SHP77 treated with DMSO at 0.1 percent for 48 hours (cell line): ENCODE measurements around the gene PHLDB3.

ENCODE experiments used
- DNase-seq: peaks from one replicate; lab custom pipeline; 2025; lab: John Stamatoyannopoulos, UW

Gene PHLDB3

DNA sequence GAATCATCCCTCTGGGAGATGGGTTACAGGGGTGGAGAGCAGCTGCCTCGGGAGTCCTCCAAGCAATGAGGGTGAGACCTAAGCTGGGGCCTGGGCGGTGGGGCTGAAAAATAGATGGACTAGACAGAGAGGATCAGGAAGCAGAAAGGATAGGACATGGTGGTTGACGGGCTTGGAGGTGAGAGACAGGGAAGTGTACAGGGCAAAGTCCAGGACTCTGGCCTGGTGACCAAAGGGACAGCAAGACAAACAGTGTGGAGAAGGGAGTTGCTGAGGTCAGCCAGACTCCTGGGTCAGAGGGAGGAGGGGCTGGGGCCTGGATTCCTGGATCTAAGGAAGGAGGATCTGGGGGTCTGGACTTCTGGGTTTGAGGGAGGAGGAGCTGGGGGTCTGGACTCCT is 5.5 kb downstream of the PHLDB3 start:
- DNase-seq, result no peak

DNA sequence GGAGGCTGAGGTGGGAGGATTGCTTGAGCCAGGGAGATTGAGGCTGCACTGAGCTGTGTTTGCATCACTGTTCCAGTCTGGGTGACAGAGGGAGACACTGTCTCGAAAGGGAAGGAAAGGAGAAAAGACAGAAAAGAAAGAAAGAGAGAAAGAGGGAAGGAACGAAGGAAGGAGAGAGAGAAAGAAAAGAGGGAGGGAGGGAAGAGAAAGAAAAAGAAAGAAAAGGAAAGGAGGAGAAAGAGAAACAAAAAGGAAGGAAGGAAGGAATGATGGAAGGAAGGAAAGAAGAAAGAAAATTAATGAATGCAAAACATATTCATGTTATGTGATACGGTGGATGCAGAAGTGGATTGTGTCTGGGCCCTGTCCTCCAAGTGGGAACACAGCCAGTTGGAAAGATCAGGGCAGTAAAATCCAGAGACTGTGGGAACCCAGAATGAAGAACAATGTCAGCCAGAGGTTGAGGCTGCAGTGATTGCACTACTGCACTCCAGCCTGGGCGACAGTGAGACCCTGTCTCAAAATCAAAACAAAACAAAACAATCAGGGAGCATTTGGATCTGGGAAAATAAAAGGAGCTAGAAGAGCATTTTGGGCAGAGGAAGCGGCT is 6.2 kb downstream of the PHLDB3 start:
- DNase-seq, result no peak

DNA sequence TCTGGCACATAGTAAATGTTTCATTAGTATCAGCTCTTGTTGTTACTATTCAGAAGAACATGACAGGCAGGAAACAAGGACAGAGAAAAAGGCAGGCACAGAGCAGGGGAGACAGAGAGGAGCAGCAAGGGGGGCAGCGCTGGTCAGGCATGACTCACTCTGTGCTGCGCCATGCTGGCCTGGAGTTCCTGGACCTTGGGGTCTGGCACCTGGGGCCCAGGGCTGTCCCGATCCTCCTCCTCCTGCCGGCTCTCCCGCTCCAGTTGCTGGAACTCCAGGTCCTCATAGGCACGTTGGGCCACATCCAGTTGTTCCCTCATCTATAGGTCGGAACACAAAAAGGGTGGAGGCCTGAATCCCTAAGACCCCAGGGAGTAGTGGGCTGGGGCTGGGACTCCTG is 7.6 kb downstream of the PHLDB3 start:
- no peak for DNase-seq

DNA sequence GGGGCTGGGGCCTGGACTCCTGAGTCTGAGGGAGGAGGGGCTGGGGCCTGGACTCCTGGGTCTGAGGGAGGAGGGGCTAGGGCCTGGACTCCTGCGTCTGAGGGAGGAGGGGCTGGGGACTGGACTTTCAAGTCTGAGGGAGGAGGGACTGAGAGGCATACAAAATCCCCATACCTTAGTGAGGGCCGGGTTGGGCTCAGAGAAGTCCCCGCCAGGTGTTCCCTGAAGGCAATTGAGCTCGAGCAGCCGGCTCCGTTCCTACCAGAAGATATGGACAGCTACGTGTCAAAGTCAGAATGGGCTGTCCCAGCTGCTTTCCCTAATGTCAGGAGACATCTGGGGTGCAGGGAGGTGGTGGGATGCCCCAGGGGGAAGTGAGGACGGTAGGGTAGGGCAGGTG is 9.5 kb downstream of the PHLDB3 start:
- DNase-seq, result no peak

DNA sequence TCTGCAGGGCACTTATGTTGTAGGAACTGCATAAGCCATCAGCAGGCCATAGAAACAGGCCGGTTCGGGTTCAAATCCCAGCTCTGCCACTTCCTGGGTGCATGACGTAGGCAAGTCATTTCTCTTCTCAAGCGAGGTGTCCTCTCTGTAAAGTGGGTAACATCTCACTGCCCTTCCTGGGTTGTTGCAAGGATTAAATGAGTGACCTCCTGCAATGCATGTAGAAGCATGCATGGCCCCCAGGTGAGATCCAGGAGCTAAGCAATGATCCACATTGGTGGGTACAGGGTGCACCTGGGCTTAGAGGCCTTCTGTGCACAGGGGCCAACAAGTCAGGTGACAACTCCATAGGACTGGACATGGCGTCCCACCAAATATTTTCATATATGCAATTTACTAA is 13.8 kb downstream of the PHLDB3 start:
- no peak for DNase-seq

DNA sequence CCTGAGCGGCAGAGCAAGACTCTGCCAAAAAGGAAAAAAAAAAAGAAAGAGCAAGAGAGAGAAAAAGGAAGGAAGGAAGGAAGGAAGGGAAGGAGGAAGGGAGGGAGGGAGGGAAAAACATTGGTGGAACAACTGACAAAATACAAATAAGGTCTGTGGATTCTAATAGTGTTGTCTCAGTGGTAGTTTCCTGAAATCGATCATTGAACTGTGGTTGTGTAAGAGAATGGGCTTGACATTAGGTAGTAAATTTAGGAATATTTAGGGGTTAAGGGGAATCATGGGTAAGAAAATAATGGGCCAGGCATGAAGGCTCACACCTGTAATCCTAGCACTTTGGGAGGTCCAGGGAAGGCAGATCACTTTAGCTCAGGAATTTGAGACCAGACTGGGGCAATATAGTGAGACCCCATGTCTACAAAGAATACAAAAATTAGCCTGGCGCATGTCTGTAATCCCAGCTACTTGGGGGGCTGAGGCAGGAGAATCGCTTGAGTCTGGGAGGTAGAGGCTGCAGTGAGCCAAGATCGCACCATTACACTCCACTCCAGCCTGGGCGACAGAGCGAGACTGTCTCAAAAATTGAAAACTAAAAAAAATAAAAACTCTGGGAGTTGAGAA is 14.5 kb downstream of the PHLDB3 start:
- no peak for DNase-seq

DNA sequence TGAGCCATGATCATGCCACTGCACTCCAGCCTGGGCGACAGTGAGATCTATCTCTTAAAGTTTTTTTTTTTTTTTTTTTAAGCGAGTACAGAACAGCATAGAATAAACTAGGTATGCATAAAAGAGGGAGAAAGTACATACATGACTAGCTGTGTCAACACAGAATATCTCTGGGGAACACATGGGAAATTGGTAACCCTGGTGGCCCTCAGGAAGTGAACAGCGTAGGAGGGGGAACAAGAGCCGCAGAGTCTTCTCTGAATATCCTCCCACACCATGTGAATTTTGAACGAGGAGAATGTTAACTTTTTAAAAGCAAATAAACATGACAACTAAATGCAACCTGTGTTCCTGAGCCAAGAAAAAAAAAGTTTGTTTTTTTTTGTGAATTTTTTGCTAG is 15.2 kb downstream of the PHLDB3 start:
- no peak for DNase-seq

DNA sequence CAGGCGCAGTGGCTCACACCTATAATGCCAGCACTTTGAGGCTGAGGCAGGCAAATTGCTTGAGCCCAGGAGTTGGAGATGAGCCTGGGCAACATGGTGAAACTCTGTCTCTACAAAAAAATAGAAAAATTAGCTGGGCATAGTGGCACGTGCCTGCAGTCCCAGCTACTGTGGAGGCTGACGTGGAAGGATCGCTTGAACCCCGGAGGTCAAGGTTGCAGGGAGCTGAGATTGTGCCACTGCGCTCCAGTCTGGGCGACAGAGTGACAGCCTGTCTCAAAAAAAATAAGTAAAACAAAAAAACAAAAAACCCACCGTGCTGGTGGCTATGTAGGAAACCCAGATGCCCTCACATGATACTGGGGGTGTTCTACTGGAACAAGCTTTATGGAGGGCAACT is 16.4 kb downstream of the PHLDB3 start:
- no peak for DNase-seq

DNA sequence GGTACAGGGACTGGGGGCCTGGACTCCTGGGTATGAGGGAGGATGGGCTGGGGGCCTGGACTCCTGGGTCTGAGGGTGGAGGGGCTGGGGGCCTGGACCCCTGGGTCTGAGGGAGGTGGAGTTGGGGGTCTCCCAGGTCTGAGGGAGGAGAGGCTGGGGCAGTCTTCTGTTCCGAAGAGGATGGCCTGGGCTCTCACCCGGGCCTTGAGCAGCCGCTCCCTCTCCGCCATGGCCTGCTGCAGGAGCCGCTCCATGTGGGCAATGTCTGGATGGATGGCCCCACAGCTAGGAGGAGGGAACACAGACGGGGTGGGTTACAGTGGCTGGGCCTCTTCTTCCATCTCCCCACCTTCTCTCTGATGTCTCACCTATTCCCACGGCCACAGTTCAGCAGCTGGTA is 18.1 kb downstream of the PHLDB3 start:
- no peak for DNase-seq

DNA sequence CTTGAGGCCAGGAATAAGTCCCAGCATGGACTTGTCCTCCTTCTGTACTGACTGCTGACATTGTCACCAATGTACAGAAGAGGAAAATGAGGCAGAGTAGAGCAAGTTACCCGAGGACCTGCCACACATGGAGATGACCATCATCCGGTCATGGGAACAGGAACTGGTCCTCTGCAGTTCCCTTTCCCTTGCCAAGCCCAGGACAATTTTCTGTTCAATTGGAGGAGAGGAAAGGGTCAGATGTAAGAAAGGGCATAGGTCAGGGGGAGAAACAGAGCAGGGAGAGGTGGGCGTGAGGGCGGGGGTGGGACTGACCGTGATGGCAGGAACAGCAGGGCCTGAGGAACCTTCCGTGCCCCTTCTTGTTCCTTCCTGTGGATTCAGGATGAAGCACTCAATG is 18.6 kb downstream of the PHLDB3 start:
- DNase-seq, result no peak

DNA sequence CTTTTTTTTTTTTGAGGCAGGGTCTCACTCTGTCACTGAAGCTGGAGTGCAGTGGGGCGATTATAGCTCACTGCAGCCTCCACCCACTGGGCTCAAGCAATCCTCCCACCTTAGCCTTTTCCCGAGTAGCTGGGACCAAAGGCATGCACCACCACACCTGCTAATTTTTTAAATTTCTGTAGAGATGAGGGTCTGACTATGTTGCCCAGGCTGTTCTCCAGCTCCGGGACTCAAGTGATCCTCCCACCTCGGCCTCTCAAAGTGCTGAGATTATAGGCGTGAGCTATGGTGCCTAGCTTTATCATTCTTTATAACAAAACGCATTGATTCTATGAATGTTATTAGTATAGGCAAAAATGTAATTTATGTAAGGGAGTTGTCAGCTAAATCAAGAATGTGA is 21.3 kb downstream of the PHLDB3 start:
- no peak for DNase-seq

DNA sequence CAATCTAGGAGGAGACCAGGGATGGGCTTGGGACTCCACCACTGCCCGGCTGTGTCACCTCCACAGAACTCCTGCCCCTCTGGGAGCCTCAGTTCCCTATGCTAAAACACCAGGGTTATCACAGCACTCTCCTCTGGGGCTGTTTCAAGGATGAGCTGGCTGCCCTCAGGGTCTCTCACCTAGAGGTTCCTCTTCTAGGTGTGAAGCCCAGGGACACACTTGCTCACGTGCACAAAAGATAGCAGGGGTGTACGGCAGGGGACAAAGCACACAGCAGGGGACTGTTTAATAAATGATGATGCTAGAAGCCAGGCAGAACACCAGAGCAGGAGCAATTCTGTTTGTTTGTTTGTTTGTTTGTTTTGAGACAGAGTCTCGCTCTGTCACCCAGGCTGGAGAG is 22.4 kb downstream of the PHLDB3 start:
- DNase-seq, result no peak

DNA sequence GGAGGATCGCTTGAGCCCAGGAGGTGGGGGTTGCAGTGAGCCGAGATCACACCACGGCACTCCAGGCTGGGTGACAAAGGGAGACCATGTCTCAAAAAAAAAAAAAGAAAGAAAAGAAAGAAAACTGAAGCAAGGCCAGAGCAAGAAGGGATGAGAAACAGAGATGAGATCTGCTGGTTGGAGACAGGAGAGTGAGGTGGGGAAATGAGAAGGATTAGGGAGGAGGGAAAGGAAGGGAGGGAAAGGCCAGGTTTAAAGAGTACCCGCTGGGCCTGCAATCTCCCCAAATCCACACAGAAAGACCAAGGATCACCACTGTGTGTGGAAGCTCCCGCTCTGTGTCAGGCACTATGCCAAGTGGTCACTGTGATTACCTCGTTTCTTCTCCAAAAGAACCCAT is 22.8 kb downstream of the PHLDB3 start:
- no peak for DNase-seq

DNA sequence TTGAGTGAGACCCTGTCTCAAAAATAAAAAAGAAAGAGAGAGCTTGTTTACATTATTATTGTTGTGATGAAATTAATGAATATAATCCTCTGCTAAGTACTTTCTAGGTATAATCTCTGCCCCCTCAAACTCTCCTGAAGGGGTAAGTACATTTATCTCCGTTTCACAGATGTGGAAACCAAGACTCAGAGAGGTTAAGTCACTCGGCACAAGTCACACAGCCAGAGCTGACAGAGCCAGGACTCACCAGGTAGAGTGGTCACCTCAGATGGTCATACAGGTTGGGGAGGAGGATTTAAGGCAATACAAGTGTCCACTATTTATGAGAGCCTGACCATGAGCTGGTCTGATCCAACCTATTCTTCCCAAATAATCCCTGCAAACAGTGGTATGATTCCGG is 24.0 kb downstream of the PHLDB3 start:
- no peak for DNase-seq

DNA sequence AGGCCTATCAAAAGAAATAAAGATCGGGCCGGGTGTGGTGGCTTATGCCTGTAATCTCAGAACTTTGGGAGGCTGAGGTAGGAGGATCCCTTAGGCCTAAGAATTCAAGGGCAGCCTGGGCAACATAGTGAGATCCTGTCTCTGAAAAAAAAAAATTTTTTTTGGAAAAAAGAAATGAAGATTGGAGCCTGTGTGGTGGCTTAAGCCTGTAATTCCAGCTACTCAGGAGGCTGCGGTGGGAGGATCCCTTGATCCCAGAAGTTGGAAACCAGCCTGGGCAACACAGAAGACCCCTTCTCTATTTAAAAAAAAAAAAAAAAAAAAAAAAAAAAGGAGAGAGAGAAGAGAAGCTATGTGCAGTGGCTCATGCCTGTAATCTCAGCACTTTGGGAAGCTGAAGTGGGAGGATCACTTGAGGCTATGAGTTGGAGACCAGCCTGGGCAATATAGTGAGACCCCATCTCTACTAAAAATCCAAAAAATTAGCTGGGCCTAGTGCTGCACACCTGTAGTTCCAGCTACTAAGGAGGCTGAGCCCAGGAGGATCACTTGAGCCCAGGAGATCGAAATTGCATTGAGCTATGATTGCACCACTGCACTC is 24.5 kb downstream of the PHLDB3 start:
- no peak for DNase-seq

DNA sequence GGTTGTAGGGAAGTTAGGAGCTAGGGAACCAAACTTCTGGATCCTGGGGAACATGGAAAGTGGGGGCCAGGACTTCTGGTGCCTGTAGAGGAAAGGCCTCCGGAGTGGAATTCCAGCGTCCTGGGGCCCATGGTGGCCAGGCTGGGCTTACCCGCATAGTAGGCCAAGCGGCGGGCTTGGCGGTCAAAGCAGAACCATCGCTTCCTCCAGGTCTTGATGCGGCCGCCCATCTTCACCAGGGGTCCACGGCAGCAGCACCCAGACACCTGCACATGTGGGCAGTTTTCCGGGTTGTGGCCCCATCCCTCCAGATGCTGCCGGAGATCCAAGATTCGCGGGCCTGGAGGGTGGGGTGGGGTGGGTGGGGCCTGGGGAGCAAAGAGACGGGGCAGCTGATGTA is 25.3 kb downstream of the PHLDB3 start:
- DNase-seq, result no peak

DNA sequence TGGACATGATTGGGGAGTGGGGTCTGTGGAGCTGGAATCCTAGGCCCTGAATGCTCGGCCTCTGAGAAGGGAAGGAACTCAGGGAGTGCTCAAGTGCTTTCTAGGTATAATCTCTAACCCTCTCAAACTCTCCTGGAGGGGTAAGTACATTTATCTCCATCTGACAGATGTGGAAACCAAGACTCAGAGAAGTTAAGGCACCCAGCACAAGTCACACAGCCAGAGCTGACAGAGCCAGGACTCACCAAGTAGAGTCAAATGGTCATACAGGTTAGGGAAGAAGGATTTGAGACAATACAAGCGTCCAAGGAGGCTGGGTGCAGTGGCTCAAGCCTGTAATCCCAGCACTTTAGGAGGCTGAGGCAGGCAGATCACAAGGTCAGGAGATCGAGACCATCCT is 26.2 kb downstream of the PHLDB3 start:
- no peak for DNase-seq

DNA sequence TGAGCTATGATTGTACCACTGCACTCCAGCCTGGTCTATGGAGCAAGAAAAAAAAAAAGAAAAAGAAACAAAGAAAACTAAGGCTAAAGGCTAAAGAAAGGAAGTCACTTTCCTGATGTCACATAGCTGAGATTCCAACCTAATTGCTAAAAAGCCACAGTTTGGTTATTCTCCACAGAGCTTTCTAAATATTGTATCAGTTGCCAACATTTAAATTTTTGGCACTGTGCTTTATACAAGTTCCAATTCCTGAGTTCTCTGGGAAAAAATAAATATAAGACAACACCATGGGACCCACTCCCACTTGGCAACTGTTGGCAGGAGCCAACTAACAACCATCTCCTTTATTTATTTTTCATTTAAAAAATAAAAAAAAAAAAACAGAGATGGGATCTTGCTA is 27.9 kb downstream of the PHLDB3 start:
- DNase-seq, result no peak

DNA sequence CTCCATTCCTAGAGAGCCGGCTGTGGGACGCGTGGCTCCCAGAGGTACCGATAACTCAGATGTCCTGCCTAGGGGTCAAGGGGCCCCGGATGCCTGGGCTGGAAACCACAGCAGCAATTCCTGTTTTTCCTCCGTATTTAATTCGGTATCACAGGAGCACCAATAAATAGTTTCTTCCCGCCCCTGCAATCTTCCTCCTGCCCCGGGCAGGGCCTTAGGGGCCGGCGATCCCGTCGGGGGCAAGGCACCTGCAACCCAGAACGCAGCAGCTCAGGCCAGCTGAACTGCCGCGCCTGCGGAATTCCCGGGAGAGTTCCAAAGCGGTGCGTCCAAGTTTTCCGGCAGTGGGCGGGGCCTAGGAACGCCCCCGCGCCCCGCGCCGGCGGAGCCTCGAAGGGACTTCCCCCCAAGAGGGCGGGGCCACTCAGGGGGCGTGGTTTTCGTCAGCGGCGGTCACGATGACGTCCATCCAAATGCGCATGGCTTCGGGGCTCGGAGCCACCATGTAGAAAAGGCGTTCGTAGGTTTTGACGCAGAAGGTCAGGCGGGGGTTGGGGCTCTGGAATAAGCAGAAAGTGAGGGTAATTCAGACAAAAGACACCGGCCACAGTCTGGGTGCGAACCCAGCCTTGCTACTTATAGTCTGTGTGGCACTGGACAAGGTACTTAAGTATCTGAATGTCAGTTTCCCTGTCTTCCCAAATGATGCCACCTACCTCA is 29.4 kb downstream of the PHLDB3 start:
- no peak for DNase-seq

DNA sequence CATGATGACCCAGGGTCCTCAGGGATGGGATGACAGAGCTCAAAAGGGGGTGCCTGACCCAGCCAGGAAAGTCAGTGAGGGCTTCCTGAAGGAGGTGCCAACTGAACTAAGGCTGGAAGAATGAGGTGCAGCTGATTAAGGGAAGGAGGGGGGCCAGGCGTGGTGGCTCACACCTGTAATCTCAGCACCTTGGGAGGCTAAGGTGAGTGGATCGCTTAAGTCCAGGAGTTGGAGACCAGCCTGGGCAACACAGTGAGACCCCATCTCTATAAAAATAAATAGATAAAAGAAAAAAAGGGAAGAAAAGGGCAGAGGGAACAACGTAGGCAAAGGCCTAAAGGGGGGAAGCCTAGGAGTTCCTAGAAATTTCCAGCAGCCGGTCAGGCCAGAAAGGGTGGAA is 30.1 kb downstream of the PHLDB3 start:
- DNase-seq, result no peak

DNA sequence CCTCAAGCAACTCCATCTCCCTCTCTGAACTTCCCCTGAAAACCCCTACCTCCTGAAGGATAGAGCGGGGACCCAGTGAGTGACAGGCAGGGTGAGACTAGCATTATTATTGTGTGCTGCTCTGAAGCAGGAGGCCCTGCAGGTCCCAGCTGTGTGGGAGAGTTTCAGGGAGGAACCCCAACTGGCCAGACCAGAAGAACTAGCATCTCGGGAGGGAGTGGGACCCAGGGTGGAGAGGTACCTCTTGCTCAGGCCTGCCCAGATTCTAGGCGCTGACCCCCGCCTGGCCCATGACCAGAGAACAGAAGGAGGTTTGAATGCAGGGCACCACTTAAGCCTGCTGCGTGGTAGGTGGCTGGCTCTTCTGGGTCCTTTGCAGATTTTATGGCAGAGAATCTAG is 33.5 kb downstream of the PHLDB3 start:
- DNase-seq, result no peak

DNA sequence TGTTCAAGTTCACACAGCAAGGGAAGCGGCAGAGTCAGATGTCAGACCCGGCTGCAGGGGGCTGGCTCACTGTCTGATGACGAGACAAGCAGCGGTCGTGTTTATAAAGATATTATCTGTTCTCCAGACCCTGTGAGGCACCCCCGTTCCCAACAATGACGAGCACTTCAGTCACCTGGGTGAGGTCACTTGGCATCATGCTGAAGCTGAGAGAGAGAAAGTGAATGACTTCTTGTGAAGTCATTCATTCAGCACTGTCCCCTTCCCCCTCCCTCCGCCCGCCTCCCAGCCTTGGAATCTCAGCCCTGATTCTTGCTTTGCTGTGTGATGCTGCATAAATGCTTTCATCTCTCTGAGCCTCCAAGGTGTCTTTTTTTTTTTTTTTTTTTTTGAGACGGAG is 34.3 kb downstream of the PHLDB3 start:
- no peak for DNase-seq

DNA sequence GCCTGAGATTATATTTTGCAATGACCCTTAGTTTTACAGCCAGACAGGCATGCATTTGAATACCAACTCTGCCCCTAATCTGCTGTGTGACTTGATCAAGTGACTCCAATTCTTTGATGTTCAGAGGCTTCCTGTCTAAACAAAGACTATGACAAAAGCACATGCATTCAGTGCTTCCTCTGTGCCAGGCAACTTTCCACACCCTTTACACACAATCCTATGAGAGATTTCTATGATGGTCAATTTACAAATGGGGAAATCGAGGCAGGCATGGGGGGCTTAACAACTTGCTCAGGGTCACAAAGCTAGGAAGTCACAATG is 35.4 kb downstream of the PHLDB3 start:
- DNase-seq, result no peak
